Stomach smooth muscle (tissue), 2 donors: ENCODE data around the gene DPYD.
"Not testable (repeated sequence)": the region's sequence is repeated elsewhere in the genome, so short reads cannot be mapped to it uniquely, and the experiment has no call there.

Source experiments
- H3K27ac ChIP-seq: one replicate; pipeline ENCODE4 v1.7.0; 2013; ENCODE audit warnings: mild to moderate bottlenecking, low read length, inconsistent platforms
- H3K27me3 ChIP-seq, 2 donors: one replicate each; pipeline ENCODE4 v1.7.0; 2013; ENCODE audit warnings: low read length in 2 of 2; ENCODE audit not compliant: insufficient read depth in 2 of 2, control insufficient read depth in 1 of 2
- H3K36me3 ChIP-seq, 2 donors: one replicate each; pipeline ENCODE4 v1.7.0; 2013; ENCODE audit warnings: low read length in 2 of 2; ENCODE audit not compliant: control insufficient read depth in 2 of 2, insufficient read depth in 2 of 2
- H3K4me1 ChIP-seq: one replicate; pipeline ENCODE4 v1.7.0; 2013; ENCODE audit warnings: low read length; ENCODE audit not compliant: control insufficient read depth, insufficient read depth
- H3K4me3 ChIP-seq, 2 donors: one replicate each; pipeline ENCODE4 v1.7.0; 2013; ENCODE audit warnings: low read length in 2 of 2
- H3K9ac ChIP-seq, 2 donors: one replicate each; pipeline ENCODE4 v1.7.0; 2013; ENCODE audit warnings: low read length in 2 of 2, mild to moderate bottlenecking in 1 of 2
- H3K9me3 ChIP-seq, 2 donors: one replicate each; pipeline ENCODE4 v1.7.0; 2013; ENCODE audit warnings: low read length in 2 of 2; ENCODE audit not compliant: control insufficient read depth in 2 of 2
- donor health status: healthy.
- donor health status: Pancreatic carcinoma.

Gene DPYD

DNA sequence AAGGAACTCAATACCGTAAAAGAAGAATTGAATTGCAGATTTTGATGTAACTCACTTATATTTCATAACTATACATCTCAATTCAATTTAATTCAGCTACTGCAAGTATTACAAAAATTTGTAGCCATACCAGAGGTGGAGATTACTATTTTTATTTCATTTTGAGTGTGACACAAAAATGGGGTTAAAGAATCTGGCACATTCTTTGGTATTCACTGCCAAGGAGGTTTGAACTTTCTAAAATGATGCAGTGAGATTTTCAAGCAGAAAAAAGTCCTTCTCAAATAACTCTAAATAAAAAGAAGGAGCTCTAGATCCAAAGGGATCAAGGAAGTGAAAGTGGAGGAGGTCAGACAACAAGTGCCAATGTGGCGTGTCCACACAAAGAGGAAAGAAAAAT lies 569.0 kb downstream of the DPYD start:
- no peaks in the 10 kb centered on the region for H3K27me3 ChIP-seq
- H3K36me3 ChIP-seq = no peaks in the 10 kb centered on the region
- H3K9me3 ChIP-seq = no peaks in the 10 kb centered on the region
- H3K9ac ChIP-seq = no peak overlapping the region
- H3K4me1 ChIP-seq = no peaks in the 10 kb centered on the region
- H3K27ac ChIP-seq = no peak overlapping the region
- no peak overlapping the region for H3K4me3 ChIP-seq

DNA sequence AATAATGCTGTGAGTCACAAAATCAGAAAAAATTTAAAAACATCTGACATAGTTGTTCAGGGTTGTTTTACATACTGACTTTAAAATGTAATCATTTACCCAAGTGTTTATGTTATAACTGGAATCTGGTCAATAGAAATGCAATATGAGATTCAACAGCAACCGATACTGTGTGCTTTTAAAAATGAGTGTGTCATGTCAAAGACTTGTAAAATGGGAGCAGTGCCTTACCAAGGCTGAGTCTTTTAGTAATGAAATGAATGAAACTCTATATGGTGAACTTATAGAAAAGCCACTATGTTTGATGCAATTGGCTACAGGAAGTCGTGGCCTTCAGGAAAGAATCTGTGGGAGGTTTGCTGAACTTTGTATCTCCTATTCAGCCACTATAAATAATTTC lies 570.2 kb downstream of the DPYD start:
- Histone ChIP-seq H3K4me1 (no peaks in the 10 kb centered on the region), H3K9ac (no peak overlapping the region), H3K36me3 (no peaks in the 10 kb centered on the region), H3K27ac (no peak overlapping the region), H3K4me3 (no peak overlapping the region), H3K27me3 (no peaks in the 10 kb centered on the region), H3K9me3 (no peaks in the 10 kb centered on the region)

DNA sequence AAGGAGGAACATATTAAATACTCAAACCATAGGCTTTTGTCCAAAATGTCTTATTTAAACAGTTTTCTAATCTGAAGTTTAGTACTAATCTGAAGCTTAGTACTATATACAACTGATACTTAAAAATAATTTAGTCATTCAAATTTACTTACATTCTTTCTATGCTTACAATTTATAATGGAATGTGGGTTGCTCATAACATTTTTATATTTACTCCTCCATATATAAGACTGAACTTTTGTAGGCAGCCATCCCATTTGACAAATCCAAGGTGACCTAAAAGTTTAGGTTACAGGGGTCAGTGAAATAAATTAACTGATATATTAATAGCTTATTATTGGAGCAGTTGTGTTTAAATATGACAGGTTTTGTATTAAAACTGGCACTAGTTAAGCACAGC lies 570.6 kb downstream of the DPYD start:
- no peak overlapping the region for H3K4me3 ChIP-seq
- no peaks in the 10 kb centered on the region for H3K9me3 ChIP-seq
- no peaks in the 10 kb centered on the region for H3K36me3 ChIP-seq
- no peak overlapping the region for H3K27ac ChIP-seq
- H3K27me3 ChIP-seq = no peaks in the 10 kb centered on the region
- no peak overlapping the region for H3K9ac ChIP-seq
- H3K4me1 ChIP-seq = no peaks in the 10 kb centered on the region

DNA sequence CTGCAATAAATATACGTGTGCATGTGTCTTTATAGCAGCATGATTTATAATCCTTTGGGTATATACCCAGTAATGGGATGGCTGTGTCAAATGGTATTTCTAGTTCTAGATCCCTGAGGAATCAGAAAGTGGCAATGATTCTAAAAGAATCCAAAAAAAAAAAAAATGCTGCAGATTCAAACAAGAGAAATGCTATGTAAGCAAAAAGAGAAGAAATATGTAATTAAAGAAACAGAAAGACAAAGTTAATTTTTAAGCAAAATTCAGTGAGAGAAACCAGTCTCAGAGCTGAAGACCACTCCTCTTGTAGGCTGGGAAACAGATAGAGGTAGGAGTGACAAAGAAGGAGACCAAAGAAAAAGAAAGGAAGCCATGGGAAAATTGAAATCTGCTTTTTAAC lies 571.0 kb downstream of the DPYD start:
- H3K4me3 ChIP-seq, H3K27me3 ChIP-seq, H3K4me1 ChIP-seq, H3K9ac ChIP-seq, H3K27ac ChIP-seq, H3K36me3 ChIP-seq, H3K9me3 ChIP-seq: not testable (repeated sequence)

DNA sequence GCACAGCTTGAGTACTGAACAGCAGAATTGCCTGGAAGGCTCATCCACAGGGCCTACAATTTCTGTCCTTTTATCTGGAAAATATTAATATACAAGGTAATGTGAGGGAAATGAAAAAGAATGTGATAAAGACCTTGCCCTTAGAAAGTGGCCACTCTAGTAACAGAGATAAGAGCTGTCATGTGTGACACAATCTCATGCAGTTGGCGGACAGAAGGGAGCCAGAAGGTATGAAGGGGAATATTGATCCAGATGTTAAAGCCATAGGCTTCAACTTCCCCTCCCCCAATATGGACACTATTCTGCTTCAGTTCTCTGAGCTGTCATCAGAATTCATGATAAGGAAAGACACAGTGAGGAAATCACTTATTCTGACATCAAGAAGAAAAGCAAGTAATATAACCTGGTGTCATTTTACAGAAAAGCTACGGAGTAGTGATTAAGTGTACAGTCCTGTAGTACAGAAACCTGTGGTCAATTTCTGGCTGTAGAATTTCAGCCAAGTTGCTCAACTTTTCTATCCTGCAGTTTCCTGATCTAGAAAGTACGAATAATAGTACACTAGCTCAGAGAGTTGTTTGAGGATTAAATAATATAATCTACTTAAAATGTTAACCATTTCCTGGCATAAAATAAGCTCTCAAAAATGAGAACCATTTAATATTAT lies 572.1 kb downstream of the DPYD start:
- Histone ChIP-seq H3K9me3 (no peaks in the 10 kb centered on the region), H3K27me3 (no peaks in the 10 kb centered on the region), H3K9ac (no peak overlapping the region), H3K27ac (no peak overlapping the region), H3K36me3 (no peaks in the 10 kb centered on the region), H3K4me3 (no peak overlapping the region), H3K4me1 (no peaks in the 10 kb centered on the region)

DNA sequence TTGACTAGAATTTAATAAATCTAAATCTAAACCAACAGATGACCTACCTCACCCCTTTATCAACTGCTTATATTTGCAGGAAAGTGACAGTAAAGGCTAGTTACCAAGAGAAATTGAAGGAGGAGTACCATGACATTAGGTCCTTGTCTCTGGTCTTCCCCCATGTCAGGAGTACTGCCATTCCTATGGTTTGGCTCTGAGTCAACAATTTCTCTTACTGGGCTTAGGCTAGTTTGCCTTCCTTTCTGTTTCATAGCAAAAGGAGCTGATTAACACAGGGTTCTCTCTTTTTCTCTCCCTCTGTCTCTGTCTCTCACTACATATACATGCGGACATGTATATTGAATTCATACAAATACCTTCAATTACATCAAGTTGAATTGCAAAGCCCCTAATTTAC lies 579.9 kb downstream of the DPYD start:
- no peaks in the 10 kb centered on the region for H3K36me3 ChIP-seq
- no peak overlapping the region for H3K9ac ChIP-seq
- H3K9me3 ChIP-seq = no peaks in the 10 kb centered on the region
- no peaks in the 10 kb centered on the region for H3K4me1 ChIP-seq
- no peak overlapping the region for H3K27ac ChIP-seq
- no peaks in the 10 kb centered on the region for H3K27me3 ChIP-seq
- H3K4me3 ChIP-seq = no peak overlapping the region

DNA sequence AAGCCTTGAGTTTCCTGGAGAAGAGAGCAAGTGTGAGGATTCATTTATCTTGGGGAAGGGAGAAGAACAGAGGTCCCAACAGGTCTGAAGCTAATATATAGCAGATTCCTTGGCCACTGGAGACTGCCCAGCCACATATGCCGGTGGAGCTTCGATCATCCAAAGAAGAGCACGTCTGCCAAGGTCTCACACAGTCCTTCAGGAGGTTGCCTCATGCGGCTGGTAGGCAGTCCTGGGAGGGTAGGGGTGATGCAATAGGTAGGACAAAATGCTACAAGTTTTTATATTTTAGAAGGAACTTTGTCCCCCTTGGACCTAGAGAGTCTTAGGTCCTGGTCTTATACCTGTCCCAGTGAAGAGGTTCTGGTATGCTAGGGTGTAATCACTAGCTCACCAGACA lies 582.5 kb downstream of the DPYD start:
- H3K36me3 ChIP-seq = no peaks in the 10 kb centered on the region
- H3K27ac ChIP-seq = no peak overlapping the region
- H3K4me1 ChIP-seq = no peaks in the 10 kb centered on the region
- no peak overlapping the region for H3K9ac ChIP-seq
- no peak overlapping the region for H3K4me3 ChIP-seq
- no peaks in the 10 kb centered on the region for H3K9me3 ChIP-seq
- H3K27me3 ChIP-seq = no peaks in the 10 kb centered on the region

DNA sequence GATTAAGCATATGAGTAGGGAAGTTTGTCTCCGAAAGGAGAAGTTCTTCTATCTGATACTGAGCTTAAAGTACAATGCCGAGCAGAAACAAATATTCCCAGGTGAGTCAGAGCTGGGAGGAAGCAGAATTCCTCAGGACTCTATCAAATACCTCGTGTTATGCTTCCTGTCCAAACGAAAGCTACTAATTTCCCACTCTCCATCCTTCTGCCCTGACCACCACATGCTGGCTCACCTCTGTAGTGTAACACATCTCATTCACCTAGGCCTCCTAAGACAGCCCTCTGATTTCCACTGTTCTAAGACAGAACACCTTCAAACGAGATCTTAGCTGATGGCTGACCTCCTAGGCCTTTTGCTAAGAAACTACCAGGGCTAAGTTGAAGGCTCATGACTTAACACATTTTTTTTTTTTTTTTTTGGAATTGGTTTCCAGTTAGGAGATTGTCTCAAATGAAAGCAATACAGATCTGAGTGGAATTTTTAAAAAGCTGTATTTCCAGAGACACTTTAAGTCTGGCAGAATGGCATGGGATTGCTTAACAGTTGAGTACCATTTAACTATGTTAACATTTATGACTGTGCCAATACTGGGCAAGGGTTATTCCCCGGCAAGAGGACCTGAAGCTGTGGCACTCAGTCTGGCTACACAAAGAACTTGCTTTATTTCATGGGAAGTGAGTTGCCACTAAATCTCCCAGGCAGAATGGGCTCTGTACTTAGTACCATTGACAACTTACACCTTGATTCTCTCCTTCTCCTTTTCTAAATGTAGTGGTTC lies 583.4 kb downstream of the DPYD start:
- no peaks in the 10 kb centered on the region for H3K27me3 ChIP-seq
- no peak overlapping the region for H3K27ac ChIP-seq
- H3K9ac ChIP-seq = no peak overlapping the region
- no peaks in the 10 kb centered on the region for H3K9me3 ChIP-seq
- no peaks in the 10 kb centered on the region for H3K4me1 ChIP-seq
- H3K4me3 ChIP-seq = no peak overlapping the region
- no peaks in the 10 kb centered on the region for H3K36me3 ChIP-seq

DNA sequence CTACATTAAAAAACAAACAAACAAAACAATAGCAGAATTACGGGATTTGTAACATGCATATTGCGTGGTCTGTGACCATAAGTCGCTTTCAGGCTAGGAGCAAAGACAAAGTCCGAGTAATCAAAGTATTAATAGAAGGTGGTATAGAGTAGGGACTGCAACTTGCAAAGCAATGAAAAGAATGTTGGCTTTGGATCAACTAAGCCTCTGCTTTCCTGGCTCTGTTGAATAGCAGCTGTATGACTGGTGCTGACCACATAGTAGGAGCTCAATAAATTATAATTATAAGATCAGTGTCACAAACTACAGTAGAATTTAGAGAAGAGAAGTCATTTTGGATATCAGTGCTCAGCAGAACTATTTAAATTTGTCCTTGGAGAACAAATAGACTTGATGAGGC lies 586.4 kb downstream of the DPYD start:
- H3K9me3 ChIP-seq = no peaks in the 10 kb centered on the region

DNA sequence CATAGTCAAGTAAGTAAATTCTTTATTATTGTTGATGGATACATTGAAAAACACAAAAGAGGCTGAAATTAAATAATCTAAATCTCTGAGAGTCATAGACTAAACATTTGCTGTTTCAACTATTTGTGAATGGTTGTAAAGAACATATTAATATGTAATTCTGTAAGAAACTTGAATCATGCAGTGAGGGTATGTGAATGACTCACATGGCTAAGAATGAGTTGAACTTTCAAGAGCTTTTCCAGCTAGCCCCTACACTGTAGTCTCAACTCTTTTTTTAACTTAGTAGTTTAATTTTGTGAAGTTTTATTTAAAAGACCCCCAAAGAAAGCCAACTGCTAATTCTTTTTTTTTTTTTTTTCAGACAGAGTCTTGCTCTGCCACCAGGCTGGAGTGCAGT lies 588.1 kb downstream of the DPYD start:
- no peaks in the 10 kb centered on the region for H3K4me1 ChIP-seq
- H3K4me3 ChIP-seq = no peak overlapping the region
- no peaks in the 10 kb centered on the region for H3K27me3 ChIP-seq
- no peak overlapping the region for H3K27ac ChIP-seq
- no peaks in the 10 kb centered on the region for H3K9me3 ChIP-seq
- H3K36me3 ChIP-seq = no peaks in the 10 kb centered on the region
- H3K9ac ChIP-seq = no peak overlapping the region

More for the DNA sequence above, 586.4 kb downstream of the DPYD start:
- H3K9ac ChIP-seq = no peak overlapping the region
- no peak overlapping the region for H3K27ac ChIP-seq
- no peaks in the 10 kb centered on the region for H3K4me1 ChIP-seq
- no peaks in the 10 kb centered on the region for H3K27me3 ChIP-seq
- H3K4me3 ChIP-seq = no peak overlapping the region
- no peaks in the 10 kb centered on the region for H3K36me3 ChIP-seq

DNA sequence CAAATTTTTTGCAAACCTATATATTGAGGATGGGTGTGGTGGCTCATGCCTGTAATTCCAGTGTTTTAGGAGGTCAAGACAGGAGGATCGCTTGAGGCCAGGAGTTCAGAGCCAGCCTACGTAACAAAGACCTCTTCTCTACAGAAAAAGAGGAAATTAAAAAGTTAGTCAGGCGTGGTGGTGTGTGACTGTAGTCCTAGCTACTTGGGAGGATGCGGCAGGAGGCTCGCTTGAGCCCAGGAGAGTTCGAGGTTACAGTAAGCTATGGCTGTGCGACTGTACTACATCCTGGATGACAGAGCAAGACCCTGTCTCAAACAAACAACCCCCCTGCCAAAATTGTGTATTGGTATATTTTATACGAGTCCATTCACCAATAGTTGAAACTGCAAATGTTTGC lies 589.7 kb downstream of the DPYD start:
- H3K4me3 ChIP-seq = no peak overlapping the region

More for the DNA sequence above, 589.7 kb downstream of the DPYD start:
- no peaks in the 10 kb centered on the region for H3K4me1 ChIP-seq
- H3K36me3 ChIP-seq = no peaks in the 10 kb centered on the region
- H3K27me3 ChIP-seq = no peaks in the 10 kb centered on the region
- H3K9me3 ChIP-seq = no peaks in the 10 kb centered on the region
- H3K27ac ChIP-seq = no peak overlapping the region
- H3K9ac ChIP-seq = no peak overlapping the region
